Nephron progenitor cell (in vitro differentiated cells): ENCODE results near the gene IL6R.

ENCODE experiments used
- DNase-seq: peaks from one replicate; pipeline ENCODE4 v3.0.0; 2021
- H3K27ac Mint-ChIP-seq: 2 replicates; pipeline ENCODE4 v1.8.0; 2021; ENCODE audit warnings: mild to moderate bottlenecking, moderate library complexity, mixed read lengths
- H3K27me3 Mint-ChIP-seq: 2 replicates; pipeline ENCODE4 v1.8.0; 2021; ENCODE audit warnings: mild to moderate bottlenecking, low read depth, mixed read lengths; ENCODE audit not compliant: poor library complexity
- H3K36me3 Mint-ChIP-seq: 2 replicates; pipeline ENCODE4 v1.8.0; 2021; ENCODE audit warnings: low read depth, mixed read lengths
- H3K4me1 Mint-ChIP-seq: 2 replicates; pipeline ENCODE4 v1.8.0; 2021; ENCODE audit warnings: mixed read lengths
- H3K4me3 Mint-ChIP-seq: 2 replicates; pipeline ENCODE4 v1.8.0; 2021; ENCODE audit warnings: mild to moderate bottlenecking, moderate library complexity, mixed read lengths
- H3K9me3 Mint-ChIP-seq: 2 replicates; pipeline ENCODE4 v1.8.0; 2021; ENCODE audit warnings: mild to moderate bottlenecking, moderate library complexity, mixed read lengths
- TF ChIP-seq, protein P1 (sequence below): fragments of 200-600 bp; sonication (generic); IDR thresholded peaks from 2 replicates; pipeline ENCODE4 v1.5.0; 2021; ENCODE audit warnings: antibody characterized with exemption

Gene IL6R

DNA sequence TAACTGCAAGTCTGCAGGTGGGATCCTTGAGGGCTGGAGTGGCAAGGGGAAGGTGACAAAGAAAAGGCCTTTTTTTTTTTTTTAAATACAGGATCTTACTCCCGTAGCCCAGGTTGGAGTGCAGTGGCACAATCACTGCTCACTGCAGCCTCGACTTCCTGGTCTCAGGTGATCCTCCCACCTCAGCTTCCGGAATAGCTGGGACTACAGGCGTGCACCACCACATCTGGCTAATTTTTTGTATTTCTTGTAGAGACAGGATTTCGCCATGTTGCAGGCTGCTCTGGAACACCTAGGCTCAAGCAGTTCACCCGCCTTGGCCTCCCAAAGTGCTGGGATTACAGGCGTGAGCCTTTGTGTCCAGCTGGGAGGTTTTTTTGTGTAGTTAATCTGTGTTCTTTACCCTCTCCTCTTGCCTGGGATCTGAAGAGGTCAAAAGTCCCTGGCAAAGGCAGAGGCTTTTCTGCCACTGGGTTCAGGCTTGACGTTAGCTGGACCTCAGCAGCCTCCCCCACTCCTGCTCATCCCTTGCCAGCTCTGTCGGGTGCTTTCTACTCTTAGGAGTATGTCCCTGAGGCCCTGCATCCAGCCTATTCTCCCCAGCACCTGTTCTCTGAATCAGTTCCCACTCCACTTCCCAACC, 5.2 kb downstream of the IL6R start:
- peaks cover 40% of the 10 kb centered on the region for H3K4me1 Mint-ChIP-seq
- no peak for DNase-seq
- no peaks in the 10 kb centered on the region for H3K9me3 Mint-ChIP-seq
- TF ChIP-seq, protein P1, sequence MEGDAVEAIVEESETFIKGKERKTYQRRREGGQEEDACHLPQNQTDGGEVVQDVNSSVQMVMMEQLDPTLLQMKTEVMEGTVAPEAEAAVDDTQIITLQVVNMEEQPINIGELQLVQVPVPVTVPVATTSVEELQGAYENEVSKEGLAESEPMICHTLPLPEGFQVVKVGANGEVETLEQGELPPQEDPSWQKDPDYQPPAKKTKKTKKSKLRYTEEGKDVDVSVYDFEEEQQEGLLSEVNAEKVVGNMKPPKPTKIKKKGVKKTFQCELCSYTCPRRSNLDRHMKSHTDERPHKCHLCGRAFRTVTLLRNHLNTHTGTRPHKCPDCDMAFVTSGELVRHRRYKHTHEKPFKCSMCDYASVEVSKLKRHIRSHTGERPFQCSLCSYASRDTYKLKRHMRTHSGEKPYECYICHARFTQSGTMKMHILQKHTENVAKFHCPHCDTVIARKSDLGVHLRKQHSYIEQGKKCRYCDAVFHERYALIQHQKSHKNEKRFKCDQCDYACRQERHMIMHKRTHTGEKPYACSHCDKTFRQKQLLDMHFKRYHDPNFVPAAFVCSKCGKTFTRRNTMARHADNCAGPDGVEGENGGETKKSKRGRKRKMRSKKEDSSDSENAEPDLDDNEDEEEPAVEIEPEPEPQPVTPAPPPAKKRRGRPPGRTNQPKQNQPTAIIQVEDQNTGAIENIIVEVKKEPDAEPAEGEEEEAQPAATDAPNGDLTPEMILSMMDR = no peak
- H3K27me3 Mint-ChIP-seq = peaks cover 55% of the 10 kb centered on the region
- no peak overlapping the region for H3K27ac Mint-ChIP-seq
- no peak overlapping the region for H3K4me3 Mint-ChIP-seq
- no peaks in the 10 kb centered on the region for H3K36me3 Mint-ChIP-seq

DNA sequence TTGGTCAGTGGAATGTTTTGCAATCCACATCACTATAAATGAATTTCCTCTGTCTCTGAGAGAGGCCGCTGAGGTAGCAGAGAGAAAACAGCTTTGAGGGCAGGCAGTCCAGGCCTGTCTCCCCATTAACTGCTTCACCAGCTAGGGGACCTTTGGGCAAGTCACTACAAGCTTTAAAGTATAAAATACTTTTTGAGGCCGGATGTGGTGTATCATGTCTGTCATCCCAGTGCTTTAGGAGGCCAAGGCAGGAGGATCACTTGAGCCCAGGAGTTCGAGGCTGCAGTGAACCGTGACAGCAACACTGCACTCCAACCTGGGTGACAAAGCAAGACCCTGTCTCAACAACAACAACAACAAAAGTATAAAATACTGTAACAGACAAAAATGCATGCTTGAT, 6.4 kb downstream of the IL6R start:
- DNase-seq = no peak
- no peak overlapping the region for H3K4me3 Mint-ChIP-seq
- no peak overlapping the region for H3K27ac Mint-ChIP-seq
- no peaks in the 10 kb centered on the region for H3K36me3 Mint-ChIP-seq
- peaks cover 33% of the 10 kb centered on the region for H3K4me1 Mint-ChIP-seq
- no peaks in the 10 kb centered on the region for H3K9me3 Mint-ChIP-seq
- TF ChIP-seq, protein P1 = no peak
- H3K27me3 Mint-ChIP-seq = peaks cover 45% of the 10 kb centered on the region

DNA sequence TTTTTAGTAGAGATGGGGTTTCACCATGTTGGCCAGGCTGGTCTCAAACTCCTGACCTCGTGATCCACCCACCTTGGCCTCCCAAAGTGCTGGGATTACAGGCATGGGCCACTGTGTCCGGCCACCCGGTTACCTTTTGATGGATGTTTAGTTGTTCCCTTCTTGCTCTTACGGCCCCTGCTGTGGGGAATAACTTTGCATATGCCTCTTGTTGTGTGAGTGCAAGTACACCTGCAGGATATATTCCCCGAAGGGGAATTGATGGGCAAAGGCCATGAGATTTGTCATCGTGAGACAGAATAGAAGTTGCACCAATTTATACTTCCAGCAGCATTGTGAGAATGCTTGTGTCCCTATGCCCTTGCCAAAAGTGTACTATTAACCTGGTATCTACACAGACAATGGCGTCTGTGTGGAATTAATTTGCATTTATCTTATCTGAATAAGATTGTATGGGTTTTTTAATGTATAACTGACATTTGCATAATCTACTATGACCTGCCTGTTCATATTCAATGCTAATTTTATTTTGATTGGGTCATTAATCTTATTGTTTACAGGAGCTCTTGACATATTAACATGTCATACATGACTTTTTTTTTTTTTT, 8.1 kb downstream of the IL6R start:
- H3K27ac Mint-ChIP-seq = no peak overlapping the region
- H3K9me3 Mint-ChIP-seq = no peaks in the 10 kb centered on the region
- peaks cover 34% of the 10 kb centered on the region for H3K27me3 Mint-ChIP-seq
- H3K4me3 Mint-ChIP-seq = no peak overlapping the region
- peaks cover 19% of the 10 kb centered on the region for H3K4me1 Mint-ChIP-seq
- no peaks in the 10 kb centered on the region for H3K36me3 Mint-ChIP-seq
- no peak for DNase-seq
- TF ChIP-seq, protein P1 = no peak

DNA sequence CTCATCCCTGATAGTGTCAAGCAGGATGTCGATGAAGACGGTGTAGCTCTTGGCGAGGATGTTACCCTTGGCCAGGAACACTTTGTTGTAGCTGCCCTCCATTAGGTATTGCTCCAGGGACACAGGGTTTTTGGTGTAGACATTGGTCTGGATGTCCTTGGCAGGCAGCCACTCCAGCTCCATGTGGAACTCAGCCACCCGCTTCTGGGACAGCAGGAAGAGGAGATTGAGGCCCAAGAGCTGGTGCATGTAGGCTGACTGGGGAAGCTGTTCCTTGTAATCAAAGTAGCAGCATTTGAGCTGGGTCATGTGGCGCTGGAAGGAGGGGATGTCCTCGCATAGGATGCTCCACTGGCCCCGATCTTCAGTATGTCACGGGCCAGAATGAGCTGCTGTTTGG, 9.5 kb downstream of the IL6R start:
- no peak for DNase-seq
- Mint-ChIP-seq H3K36me3 (no peaks in the 10 kb centered on the region), H3K27ac (no peak overlapping the region), H3K27me3 (peaks cover 25% of the 10 kb centered on the region), H3K4me1 (peaks cover 22% of the 10 kb centered on the region), H3K4me3 (no peak overlapping the region), H3K9me3 (no peaks in the 10 kb centered on the region)
- TF ChIP-seq, protein P1 = no peak

DNA sequence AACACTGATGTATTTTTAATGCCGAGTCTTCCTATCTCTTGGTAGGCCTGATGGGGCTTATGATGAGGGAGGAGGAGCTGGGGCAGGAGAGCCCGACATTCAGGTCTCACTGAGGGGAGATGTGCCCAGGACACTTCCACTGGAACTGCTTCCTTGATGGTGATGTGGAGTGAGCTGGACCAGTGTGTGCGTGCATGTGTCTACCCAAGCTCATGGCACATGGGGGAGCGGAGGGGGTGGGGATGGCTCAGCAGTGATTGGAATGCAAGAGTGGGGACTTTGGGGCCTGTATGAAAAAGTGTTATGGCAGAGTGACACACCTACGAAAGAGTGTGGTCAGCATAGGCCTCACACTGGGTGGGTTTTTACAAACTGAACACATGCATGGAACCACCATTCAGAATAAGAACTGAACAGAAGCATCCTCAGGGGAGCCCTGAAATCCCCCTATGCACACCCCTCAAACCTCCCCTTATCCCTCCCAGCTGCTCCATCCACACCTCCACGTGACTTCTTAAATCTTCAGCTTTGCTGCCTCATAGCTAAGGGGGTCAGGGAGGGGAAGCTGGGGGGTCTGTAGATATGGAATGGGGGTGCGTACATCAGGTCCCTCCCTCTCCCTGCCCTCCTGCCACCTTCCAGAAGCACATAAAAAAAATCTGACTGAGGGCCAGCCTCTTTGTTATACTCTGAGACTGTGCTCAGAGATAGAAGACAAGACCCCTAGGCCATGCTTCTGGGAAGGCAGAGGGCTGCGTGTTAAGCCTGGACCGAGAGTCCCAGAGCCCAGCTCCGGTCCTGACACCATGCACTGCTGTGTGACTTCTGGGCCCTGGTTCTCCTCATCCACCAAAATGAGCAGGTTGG, 11.6 kb downstream of the IL6R start:
- H3K9me3 Mint-ChIP-seq = no peaks in the 10 kb centered on the region
- no peak for DNase-seq
- peaks cover 13% of the 10 kb centered on the region for H3K27me3 Mint-ChIP-seq
- TF ChIP-seq, protein P1 = no peak
- H3K36me3 Mint-ChIP-seq = no peaks in the 10 kb centered on the region
- H3K27ac Mint-ChIP-seq = no peak overlapping the region
- no peak overlapping the region for H3K4me3 Mint-ChIP-seq
- peaks cover 21% of the 10 kb centered on the region for H3K4me1 Mint-ChIP-seq
